Sigmoid colon (tissue), 4 donors: ENCODE data around the gene PDE7B.

Experiments
- EP300 ChIP-seq, 4 donors: sonication (generic); formaldehyde crosslinking; IDR thresholded peaks; one replicate each; pipeline ENCODE4 v1.6.1; 2017; ENCODE audit warnings: antibody characterized with exemption in 4 of 4
- POLR2A ChIP-seq, 2 donors: fragments of 450-650 bp; IDR thresholded peaks; one replicate each; pipeline ENCODE4 v1.6.1; 2016; ENCODE audit warnings: antibody characterized with exemption in 2 of 2, mild to moderate bottlenecking in 2 of 2, moderate library complexity in 2 of 2
- POLR2AphosphoS5 ChIP-seq, 4 donors: sonication (generic); formaldehyde crosslinking; IDR thresholded peaks; one replicate each; pipeline ENCODE4 v1.6.1; 2017; ENCODE audit warnings: antibody characterized with exemption in 4 of 4
- TF ChIP-seq, protein P1 (sequence below), 4 experiments: fragments of 450-650 bp in 3 of 4; fragments of 200-600 bp in 1 of 4; IDR thresholded peaks; one replicate each; pipeline ENCODE4 v1.5.1; 2016 to 2019; ENCODE audit warnings: antibody characterized with exemption in 4 of 4, mild to moderate bottlenecking in 3 of 4, moderate library complexity in 2 of 4

DNA sequence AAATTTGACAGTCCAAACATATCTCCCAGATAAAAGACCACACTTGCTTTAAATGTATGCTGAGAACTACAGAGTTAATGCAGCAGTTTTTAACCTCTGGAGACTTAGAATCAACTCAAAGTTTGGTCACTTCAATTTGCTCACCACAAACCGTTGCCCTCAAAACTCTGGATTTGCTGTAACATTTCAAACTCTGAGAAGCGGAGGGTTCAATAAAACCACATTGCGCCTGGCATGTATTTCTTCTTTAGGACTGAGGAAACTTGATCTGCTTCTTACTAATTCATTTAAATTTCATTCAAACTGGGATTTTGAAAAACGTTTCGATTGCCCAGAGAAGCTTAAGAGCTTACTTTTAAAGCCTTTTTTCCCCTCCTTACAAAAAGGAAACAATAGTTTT, 282.8 kb downstream of the PDE7B start:
- TF ChIP-seq, protein P1, sequence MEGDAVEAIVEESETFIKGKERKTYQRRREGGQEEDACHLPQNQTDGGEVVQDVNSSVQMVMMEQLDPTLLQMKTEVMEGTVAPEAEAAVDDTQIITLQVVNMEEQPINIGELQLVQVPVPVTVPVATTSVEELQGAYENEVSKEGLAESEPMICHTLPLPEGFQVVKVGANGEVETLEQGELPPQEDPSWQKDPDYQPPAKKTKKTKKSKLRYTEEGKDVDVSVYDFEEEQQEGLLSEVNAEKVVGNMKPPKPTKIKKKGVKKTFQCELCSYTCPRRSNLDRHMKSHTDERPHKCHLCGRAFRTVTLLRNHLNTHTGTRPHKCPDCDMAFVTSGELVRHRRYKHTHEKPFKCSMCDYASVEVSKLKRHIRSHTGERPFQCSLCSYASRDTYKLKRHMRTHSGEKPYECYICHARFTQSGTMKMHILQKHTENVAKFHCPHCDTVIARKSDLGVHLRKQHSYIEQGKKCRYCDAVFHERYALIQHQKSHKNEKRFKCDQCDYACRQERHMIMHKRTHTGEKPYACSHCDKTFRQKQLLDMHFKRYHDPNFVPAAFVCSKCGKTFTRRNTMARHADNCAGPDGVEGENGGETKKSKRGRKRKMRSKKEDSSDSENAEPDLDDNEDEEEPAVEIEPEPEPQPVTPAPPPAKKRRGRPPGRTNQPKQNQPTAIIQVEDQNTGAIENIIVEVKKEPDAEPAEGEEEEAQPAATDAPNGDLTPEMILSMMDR (IDR thresholded peaks at IDR 0.05): no peak
- TF ChIP-seq POLR2A (IDR thresholded peaks at IDR 0.05): no peak
- TF ChIP-seq EP300 (IDR thresholded peaks at IDR 0.05): no peak
- no peak for TF ChIP-seq POLR2AphosphoS5 (IDR thresholded peaks at IDR 0.05)
